ENCODE results near the gene HTN3. TPM values are rescaled to one million over a fixed set of nuclear protein-coding genes. Genes with fewer than 3 reads are reported as not detected.
"Not testable (repeated sequence)": the region's sequence is repeated elsewhere in the genome, so short reads cannot be mapped to it uniquely, and the experiment has no call there.

HTN3 gene
- polyA plus RNA-seq, result not detected

DNA sequence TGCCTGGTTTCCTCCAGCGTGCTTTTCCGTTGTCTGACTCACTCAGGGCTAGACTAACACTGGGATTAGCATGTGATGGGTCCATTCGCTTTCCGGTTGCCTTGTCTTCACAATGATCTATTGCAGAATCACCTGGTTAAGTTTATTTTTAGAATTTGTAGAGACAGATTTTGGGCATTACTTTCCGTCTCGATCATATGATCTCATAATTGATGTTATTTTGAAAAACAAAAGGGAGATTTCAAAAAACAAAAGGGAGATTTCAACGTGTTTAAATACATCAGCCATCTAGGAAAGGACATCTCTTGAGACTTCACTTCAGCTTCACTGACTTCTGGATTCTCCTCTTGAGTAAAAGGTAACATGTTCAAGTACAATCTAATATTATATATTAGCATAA is at the start of gene HTN3:
Gene HTN3 (plus strand): TSS at position 301 of the 400 bp plus-strand sequence. CDS start 2,282 bp downstream, outside the sequence.
- H3K27me3 ChIP-seq (ENCODE audit: control insufficient read depth in 1 of 2, insufficient read depth in 2 of 2, low read length in 2 of 2); H3K36me3 ChIP-seq (ENCODE audit: control insufficient read depth in 2 of 2, insufficient read depth in 2 of 2, low read length in 1 of 2); H3K4me1 ChIP-seq (ENCODE audit: control insufficient read depth in 2 of 2, insufficient read depth in 2 of 2, low read length in 1 of 2); H3K27ac ChIP-seq (ENCODE audit: low read depth in 2 of 2, low read length in 1 of 2); H3K4me3 ChIP-seq (ENCODE audit: low read depth in 1 of 2, low read length in 2 of 2); H3K9me3 ChIP-seq (ENCODE audit: control insufficient read depth in 2 of 2, insufficient read depth in 1 of 2, low read depth in 1 of 2, low read length in 1 of 2): not testable (repeated sequence)
- WGBS, 2 donors, result 80 to 81% methylated on average over 5 to 6 of the region's 7 CpGs

DNA sequence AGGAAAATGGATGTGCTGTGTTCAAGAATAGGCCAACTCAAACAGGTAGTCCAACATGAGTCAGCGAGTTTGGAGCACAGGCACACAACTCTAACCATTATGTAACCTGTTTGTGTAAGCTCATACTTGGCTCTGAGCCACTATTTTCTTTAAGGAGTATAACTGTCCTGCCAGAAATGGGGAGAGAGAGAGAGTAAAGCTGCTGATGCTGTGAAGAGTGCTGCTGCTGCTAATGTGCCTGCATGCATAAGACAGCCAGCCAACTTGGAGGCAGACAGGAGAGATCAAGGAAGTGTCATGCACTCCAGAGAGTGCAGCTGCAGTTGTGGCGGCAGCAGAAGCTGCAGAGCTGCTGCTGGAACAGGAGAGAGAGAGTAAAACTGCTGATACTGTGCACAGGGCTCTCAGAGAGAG is 44.2 kb upstream of the HTN3 start:
- no peaks in the 10 kb centered on the region for H3K4me1 ChIP-seq (ENCODE audit: control insufficient read depth in 2 of 2, insufficient read depth in 2 of 2, low read length in 1 of 2)
- no peak overlapping the region for H3K27ac ChIP-seq (ENCODE audit: low read depth in 2 of 2, low read length in 1 of 2)
- no peaks in the 10 kb centered on the region for H3K9me3 ChIP-seq (ENCODE audit: control insufficient read depth in 2 of 2, insufficient read depth in 1 of 2, low read depth in 1 of 2, low read length in 1 of 2)
- no peak overlapping the region for H3K4me3 ChIP-seq (ENCODE audit: low read depth in 1 of 2, low read length in 2 of 2)
- H3K36me3 ChIP-seq (ENCODE audit: control insufficient read depth in 2 of 2, insufficient read depth in 2 of 2, low read length in 1 of 2), result no peaks in the 10 kb centered on the region
- WGBS, 2 donors, result 14 to 20% methylated on average over 2 of the region's 2 CpGs
- H3K27me3 ChIP-seq (ENCODE audit: control insufficient read depth in 1 of 2, insufficient read depth in 2 of 2, low read length in 2 of 2), result no peaks in the 10 kb centered on the region

- Histone ChIP-seq H3K27ac (ENCODE audit: low read depth in 2 of 2, low read length in 1 of 2) (no peak overlapping the region), H3K9me3 (ENCODE audit: control insufficient read depth in 2 of 2, insufficient read depth in 1 of 2, low read depth in 1 of 2, low read length in 1 of 2) (no peaks in the 10 kb centered on the region), H3K4me3 (ENCODE audit: low read depth in 1 of 2, low read length in 2 of 2) (no peak overlapping the region), H3K27me3 (ENCODE audit: control insufficient read depth in 1 of 2, insufficient read depth in 2 of 2, low read length in 2 of 2) (no peaks in the 10 kb centered on the region), H3K36me3 (ENCODE audit: control insufficient read depth in 2 of 2, insufficient read depth in 2 of 2, low read length in 1 of 2) (no peaks in the 10 kb centered on the region), H3K4me1 (ENCODE audit: control insufficient read depth in 2 of 2, insufficient read depth in 2 of 2, low read length in 1 of 2) (no peaks in the 10 kb centered on the region)
- 81 to 83% methylated on average over 1 of the region's 1 CpG for WGBS, 2 donors
These were observed 41.6 kb upstream of the HTN3 start for GRCh38 chr4:69986663-69987062.

- 76 to 83% methylated on average over 4 of the region's 4 CpGs for WGBS, 2 donors
- H3K4me1 ChIP-seq (ENCODE audit: control insufficient read depth in 2 of 2, insufficient read depth in 2 of 2, low read length in 1 of 2), result no peaks in the 10 kb centered on the region
- no peaks in the 10 kb centered on the region for H3K9me3 ChIP-seq (ENCODE audit: control insufficient read depth in 2 of 2, insufficient read depth in 1 of 2, low read depth in 1 of 2, low read length in 1 of 2)
- H3K27ac ChIP-seq (ENCODE audit: low read depth in 2 of 2, low read length in 1 of 2), result no peak overlapping the region
- H3K4me3 ChIP-seq (ENCODE audit: low read depth in 1 of 2, low read length in 2 of 2), result no peak overlapping the region
- no peaks in the 10 kb centered on the region for H3K36me3 ChIP-seq (ENCODE audit: control insufficient read depth in 2 of 2, insufficient read depth in 2 of 2, low read length in 1 of 2)
- H3K27me3 ChIP-seq (ENCODE audit: control insufficient read depth in 1 of 2, insufficient read depth in 2 of 2, low read length in 2 of 2), result no peaks in the 10 kb centered on the region
These were observed 37.2 kb upstream of the HTN3 start for GRCh38 chr4:69991016-69991415.

DNA sequence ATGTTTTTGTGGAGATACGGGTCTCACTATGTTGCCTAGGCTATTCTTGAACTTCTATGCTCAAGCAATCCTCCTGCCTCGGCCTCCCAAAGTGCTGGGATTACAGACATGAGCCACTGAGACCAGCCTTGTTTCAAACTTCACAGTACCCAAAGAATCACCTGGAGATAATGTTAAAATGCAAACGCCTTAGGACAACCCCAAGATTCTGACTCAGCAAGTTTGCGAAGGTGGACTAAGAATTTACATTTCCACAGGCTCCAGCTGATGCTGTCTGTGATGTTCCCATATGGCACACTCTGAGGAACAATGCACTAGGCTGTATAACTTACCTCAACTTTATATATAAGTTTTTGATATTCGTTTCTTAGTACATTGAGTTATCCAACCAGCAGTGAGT is 33.5 kb upstream of the HTN3 start:
- no peak overlapping the region for H3K4me3 ChIP-seq (ENCODE audit: low read depth in 1 of 2, low read length in 2 of 2)
- WGBS, 2 donors, result 81 to 84% methylated on average over 5 of the region's 5 CpGs
- no peaks in the 10 kb centered on the region for H3K27me3 ChIP-seq (ENCODE audit: control insufficient read depth in 1 of 2, insufficient read depth in 2 of 2, low read length in 2 of 2)
- H3K9me3 ChIP-seq (ENCODE audit: control insufficient read depth in 2 of 2, insufficient read depth in 1 of 2, low read depth in 1 of 2, low read length in 1 of 2), result no peaks in the 10 kb centered on the region
- no peaks in the 10 kb centered on the region for H3K36me3 ChIP-seq (ENCODE audit: control insufficient read depth in 2 of 2, insufficient read depth in 2 of 2, low read length in 1 of 2)
- H3K4me1 ChIP-seq (ENCODE audit: control insufficient read depth in 2 of 2, insufficient read depth in 2 of 2, low read length in 1 of 2), result no peaks in the 10 kb centered on the region
- H3K27ac ChIP-seq (ENCODE audit: low read depth in 2 of 2, low read length in 1 of 2), result no peak overlapping the region

GRCh38 chr4:69995526-69996016 is 32.7 kb upstream of the HTN3 start, which contains the start of gene STATH:
Gene STATH, plus strand, starts transcription at chr4:69995966. Its CDS starts 2,472 bp downstream, at chr4:69998438.
- no peaks in the 10 kb centered on the region for H3K4me1 ChIP-seq (ENCODE audit: control insufficient read depth in 2 of 2, insufficient read depth in 2 of 2, low read length in 1 of 2)
- no peak within 1 kb of the TSS for H3K27ac ChIP-seq (ENCODE audit: low read depth in 2 of 2, low read length in 1 of 2)
- no peaks in the 10 kb centered on the region for H3K9me3 ChIP-seq (ENCODE audit: control insufficient read depth in 2 of 2, insufficient read depth in 1 of 2, low read depth in 1 of 2, low read length in 1 of 2)
- H3K27me3 ChIP-seq (ENCODE audit: control insufficient read depth in 1 of 2, insufficient read depth in 2 of 2, low read length in 2 of 2), result no peaks in the 10 kb centered on the region
- H3K36me3 ChIP-seq (ENCODE audit: control insufficient read depth in 2 of 2, insufficient read depth in 2 of 2, low read length in 1 of 2), result no peaks in the 10 kb centered on the region
- 43 to 52% methylated on average over 3 of the region's 3 CpGs for WGBS, 2 donors
- no peak within 1 kb of the TSS for H3K4me3 ChIP-seq (ENCODE audit: low read depth in 1 of 2, low read length in 2 of 2)

- Histone ChIP-seq H3K4me3 (ENCODE audit: low read depth in 1 of 2, low read length in 2 of 2) (no peak overlapping the region), H3K4me1 (ENCODE audit: control insufficient read depth in 2 of 2, insufficient read depth in 2 of 2, low read length in 1 of 2) (no peaks in the 10 kb centered on the region), H3K27ac (ENCODE audit: low read depth in 2 of 2, low read length in 1 of 2) (no peak overlapping the region), H3K27me3 (ENCODE audit: control insufficient read depth in 1 of 2, insufficient read depth in 2 of 2, low read length in 2 of 2) (no peaks in the 10 kb centered on the region), H3K36me3 (ENCODE audit: control insufficient read depth in 2 of 2, insufficient read depth in 2 of 2, low read length in 1 of 2) (no peaks in the 10 kb centered on the region), H3K9me3 (ENCODE audit: control insufficient read depth in 2 of 2, insufficient read depth in 1 of 2, low read depth in 1 of 2, low read length in 1 of 2) (no peaks in the 10 kb centered on the region)
- 78 to 82% methylated on average over 3 of the region's 3 CpGs for WGBS, 2 donors
These were observed 28.8 kb upstream of the HTN3 start for GRCh38 chr4:69999420-69999819.

GRCh38 chr4:70000711-70001110 is 27.5 kb upstream of the HTN3 start:
- 88% methylated on average over 1 of the region's 1 CpG for WGBS, 2 donors
- no peak overlapping the region for H3K27ac ChIP-seq (ENCODE audit: low read depth in 2 of 2, low read length in 1 of 2)
- no peaks in the 10 kb centered on the region for H3K9me3 ChIP-seq (ENCODE audit: control insufficient read depth in 2 of 2, insufficient read depth in 1 of 2, low read depth in 1 of 2, low read length in 1 of 2)
- H3K4me3 ChIP-seq (ENCODE audit: low read depth in 1 of 2, low read length in 2 of 2), result no peak overlapping the region
- H3K4me1 ChIP-seq (ENCODE audit: control insufficient read depth in 2 of 2, insufficient read depth in 2 of 2, low read length in 1 of 2), result no peaks in the 10 kb centered on the region
- no peaks in the 10 kb centered on the region for H3K27me3 ChIP-seq (ENCODE audit: control insufficient read depth in 1 of 2, insufficient read depth in 2 of 2, low read length in 2 of 2)
- no peaks in the 10 kb centered on the region for H3K36me3 ChIP-seq (ENCODE audit: control insufficient read depth in 2 of 2, insufficient read depth in 2 of 2, low read length in 1 of 2)

DNA sequence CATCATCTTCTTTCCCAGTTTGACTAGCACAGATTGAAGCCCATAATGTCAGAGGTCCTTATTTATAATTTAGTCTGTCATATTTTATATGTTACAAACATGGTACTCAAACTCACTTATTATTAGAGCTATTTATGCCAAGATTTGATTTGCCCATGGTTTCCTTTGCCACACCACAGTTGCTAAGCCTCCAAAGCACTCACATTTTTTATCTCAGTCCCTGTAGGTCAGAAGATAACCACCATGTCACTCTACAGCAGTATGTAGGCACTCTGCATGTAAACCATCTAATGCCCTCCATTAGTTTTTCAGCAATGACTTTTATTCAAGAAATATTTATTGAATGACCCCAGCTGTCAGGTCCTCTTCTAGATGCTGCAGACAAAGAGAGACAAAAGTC is 25.8 kb upstream of the HTN3 start:
- H3K4me3 ChIP-seq (ENCODE audit: low read depth in 1 of 2, low read length in 2 of 2), result no peak overlapping the region
- H3K9me3 ChIP-seq (ENCODE audit: control insufficient read depth in 2 of 2, insufficient read depth in 1 of 2, low read depth in 1 of 2, low read length in 1 of 2), result no peaks in the 10 kb centered on the region
- no peaks in the 10 kb centered on the region for H3K4me1 ChIP-seq (ENCODE audit: control insufficient read depth in 2 of 2, insufficient read depth in 2 of 2, low read length in 1 of 2)
- no peaks in the 10 kb centered on the region for H3K27me3 ChIP-seq (ENCODE audit: control insufficient read depth in 1 of 2, insufficient read depth in 2 of 2, low read length in 2 of 2)
- H3K27ac ChIP-seq (ENCODE audit: low read depth in 2 of 2, low read length in 1 of 2), result no peak overlapping the region
- H3K36me3 ChIP-seq (ENCODE audit: control insufficient read depth in 2 of 2, insufficient read depth in 2 of 2, low read length in 1 of 2), result no peaks in the 10 kb centered on the region

GRCh38 chr4:70008771-70009170 is 19.5 kb upstream of the HTN3 start:
- Histone ChIP-seq H3K27me3 (ENCODE audit: control insufficient read depth in 1 of 2, insufficient read depth in 2 of 2, low read length in 2 of 2) (no peaks in the 10 kb centered on the region), H3K4me1 (ENCODE audit: control insufficient read depth in 2 of 2, insufficient read depth in 2 of 2, low read length in 1 of 2) (no peaks in the 10 kb centered on the region), H3K9me3 (ENCODE audit: control insufficient read depth in 2 of 2, insufficient read depth in 1 of 2, low read depth in 1 of 2, low read length in 1 of 2) (no peaks in the 10 kb centered on the region), H3K4me3 (ENCODE audit: low read depth in 1 of 2, low read length in 2 of 2) (no peak overlapping the region), H3K36me3 (ENCODE audit: control insufficient read depth in 2 of 2, insufficient read depth in 2 of 2, low read length in 1 of 2) (no peaks in the 10 kb centered on the region), H3K27ac (ENCODE audit: low read depth in 2 of 2, low read length in 1 of 2) (no peak overlapping the region)
- WGBS, 2 donors, result 52 to 54% methylated on average over 3 of the region's 3 CpGs
